Panc1 (cell line): ENCODE measurements around the gene TMEM161B. TPM values are rescaled to one million over a fixed set of nuclear protein-coding genes. Genes with fewer than 3 reads are reported as not detected.
"Not testable (repeated sequence)": the region's sequence is repeated elsewhere in the genome, so short reads cannot be mapped to it uniquely, and the experiment has no call there.

ENCODE experiments used
- ATAC-seq: fragments of 200-7000 bp; cut with Tn5 transposase; 2 replicates; pipeline ENCODE4 v1.9.1; 2020; ENCODE audit warnings: mild to moderate bottlenecking, moderate library complexity
- BruUV-seq: library from RNA; stranded (reverse); fragments of 400-500 nt; replicated peaks from 2 replicates; lab custom pipeline; 2021; lab: Mats Ljungman, UMichigan
- CTCF ChIA-PET: fragments of 300-600 bp; sonication (Branson Sonifier 250); formaldehyde crosslinking; loops from one replicate; lab custom pipeline; 2022; ENCODE audit warnings: antibody characterized with exemption; lab: Charles Lee
- POLR2A ChIA-PET: fragments of 300-600 bp; sonication (Branson Sonifier 250); formaldehyde crosslinking; loops from one replicate; lab custom pipeline; 2022; ENCODE audit warnings: antibody characterized with exemption; lab: Charles Lee
- DNase-seq: peaks from one replicate; pipeline ENCODE4 v3.0.0-alpha.2; 2010; ENCODE audit warnings: low read depth, low spot score
- H3K27ac ChIP-seq: 2 replicates; pipeline ENCODE4 v1.5.1; 2011; ENCODE audit warnings: mild to moderate bottlenecking, low read length, inconsistent platforms
- H3K27me3 ChIP-seq: fragments of 200-500 bp; sonication (Bioruptor generic); 2 replicates; pipeline ENCODE4 v1.6.0; 2014; ENCODE audit warnings: low read length, inconsistent platforms; ENCODE audit not compliant: control insufficient read depth, insufficient read depth
- H3K36me3 ChIP-seq: fragments of 200-500 bp; sonication (Bioruptor generic); 2 replicates; pipeline ENCODE4 v1.5.1; 2014; ENCODE audit warnings: inconsistent platforms, mild to moderate bottlenecking, low read length, moderate library complexity; ENCODE audit not compliant: control insufficient read depth, insufficient read depth
- H3K4me1 ChIP-seq: 2 replicates; pipeline ENCODE4 v1.5.1; 2011; ENCODE audit warnings: inconsistent platforms, mild to moderate bottlenecking, low read length, moderate library complexity; ENCODE audit not compliant: control insufficient read depth, insufficient read depth
- H3K4me3 ChIP-seq, 2 experiments: 2 replicates each; pipeline ENCODE4 v1.5.1; 2011 to 2012; ENCODE audit warnings: low read depth in 2 of 2, low read length in 2 of 2, mild to moderate bottlenecking in 2 of 2, inconsistent platforms in 1 of 2, moderate library complexity in 1 of 2
- H3K9me3 ChIP-seq: fragments of 200-500 bp; sonication (Bioruptor generic); 2 replicates; pipeline ENCODE4 v1.5.1; 2014; ENCODE audit warnings: low read depth, mild to moderate bottlenecking, inconsistent platforms, low read length, moderate library complexity; ENCODE audit not compliant: control insufficient read depth, insufficient read depth
- POLR2AphosphoS5 ChIP-seq: IDR thresholded peaks from 2 replicates; pipeline ENCODE4 v1.6.1; 2012; ENCODE audit warnings: mild to moderate bottlenecking, low read depth, low read length, moderate library complexity
- TCF7L2 ChIP-seq: IDR thresholded peaks from 2 replicates; pipeline ENCODE4 v1.6.1; 2011; ENCODE audit warnings: mild to moderate bottlenecking, low read depth, low read length, inconsistent platforms
- in situ Hi-C: cut with HindIII; loops from 2 replicates; pipeline ENCODE4 v1.10.0; 2016; ENCODE audit warnings: low sequenced_read_pairs, low pct_unique_long_range_greater_than_20kb
- intact Hi-C: fragments of 100-400 bp; cut with micrococcal nuclease; formaldehyde crosslinking; loops from one replicate; pipeline ENCODE4 v1.10.0; 2022; ENCODE audit not compliant: unreplicated experiment
- total RNA-seq: library from RNA; stranded (reverse); gene quantifications from one replicate; pipeline ENCODE4 v1.2.1, GENCODE V29; 2021; ENCODE audit not compliant: unreplicated experiment
- TF ChIP-seq, protein P1 (sequence below), 2 experiments: IDR thresholded peaks; 2 replicates each; pipeline ENCODE4 v1.6.1; 2011 to 2012; ENCODE audit warnings: low read depth in 2 of 2, control low read depth in 1 of 2, low read length in 1 of 2, mild to moderate bottlenecking in 1 of 2, moderate library complexity in 1 of 2; ENCODE audit not compliant: insufficient read depth in 1 of 2
- TF ChIP-seq, protein P2 (sequence below): fragments of 450-650 bp; IDR thresholded peaks from 2 replicates; pipeline ENCODE4 v1.5.1; 2017; ENCODE audit warnings: mild to moderate bottlenecking

Gene TMEM161B
- total RNA-seq, 1 experiment from 2014 or later, result 16.3 TPM

GRCh38 chr5:88188458-88189132 is 80.0 kb downstream of the TMEM161B start:
- in situ Hi-C loops (no loop called here), intact Hi-C loops (no loop called here)
- Histone ChIP-seq H3K27ac (no peak overlapping the region), H3K27me3 (no peaks in the 10 kb centered on the region), H3K9me3 (peaks cover 17% of the 10 kb centered on the region; the same call in 1 of the 2 replicates), H3K4me1 (no peaks in the 10 kb centered on the region), H3K36me3 (peaks cover 3% of the 10 kb centered on the region; the same call in 1 of the 2 replicates), H3K4me3 (no peak overlapping the region)
- no peak for TF ChIP-seq POLR2AphosphoS5
- TF ChIP-seq, protein P1, sequence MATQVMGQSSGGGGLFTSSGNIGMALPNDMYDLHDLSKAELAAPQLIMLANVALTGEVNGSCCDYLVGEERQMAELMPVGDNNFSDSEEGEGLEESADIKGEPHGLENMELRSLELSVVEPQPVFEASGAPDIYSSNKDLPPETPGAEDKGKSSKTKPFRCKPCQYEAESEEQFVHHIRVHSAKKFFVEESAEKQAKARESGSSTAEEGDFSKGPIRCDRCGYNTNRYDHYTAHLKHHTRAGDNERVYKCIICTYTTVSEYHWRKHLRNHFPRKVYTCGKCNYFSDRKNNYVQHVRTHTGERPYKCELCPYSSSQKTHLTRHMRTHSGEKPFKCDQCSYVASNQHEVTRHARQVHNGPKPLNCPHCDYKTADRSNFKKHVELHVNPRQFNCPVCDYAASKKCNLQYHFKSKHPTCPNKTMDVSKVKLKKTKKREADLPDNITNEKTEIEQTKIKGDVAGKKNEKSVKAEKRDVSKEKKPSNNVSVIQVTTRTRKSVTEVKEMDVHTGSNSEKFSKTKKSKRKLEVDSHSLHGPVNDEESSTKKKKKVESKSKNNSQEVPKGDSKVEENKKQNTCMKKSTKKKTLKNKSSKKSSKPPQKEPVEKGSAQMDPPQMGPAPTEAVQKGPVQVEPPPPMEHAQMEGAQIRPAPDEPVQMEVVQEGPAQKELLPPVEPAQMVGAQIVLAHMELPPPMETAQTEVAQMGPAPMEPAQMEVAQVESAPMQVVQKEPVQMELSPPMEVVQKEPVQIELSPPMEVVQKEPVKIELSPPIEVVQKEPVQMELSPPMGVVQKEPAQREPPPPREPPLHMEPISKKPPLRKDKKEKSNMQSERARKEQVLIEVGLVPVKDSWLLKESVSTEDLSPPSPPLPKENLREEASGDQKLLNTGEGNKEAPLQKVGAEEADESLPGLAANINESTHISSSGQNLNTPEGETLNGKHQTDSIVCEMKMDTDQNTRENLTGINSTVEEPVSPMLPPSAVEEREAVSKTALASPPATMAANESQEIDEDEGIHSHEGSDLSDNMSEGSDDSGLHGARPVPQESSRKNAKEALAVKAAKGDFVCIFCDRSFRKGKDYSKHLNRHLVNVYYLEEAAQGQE (IDR thresholded peaks at IDR 0.05; ENCODE audit: insufficient read depth in 1 of 2, low read depth in 2 of 2, low read length in 1 of 2), result no peak
- no peak for TF ChIP-seq TCF7L2
- TF ChIP-seq, protein P2, sequence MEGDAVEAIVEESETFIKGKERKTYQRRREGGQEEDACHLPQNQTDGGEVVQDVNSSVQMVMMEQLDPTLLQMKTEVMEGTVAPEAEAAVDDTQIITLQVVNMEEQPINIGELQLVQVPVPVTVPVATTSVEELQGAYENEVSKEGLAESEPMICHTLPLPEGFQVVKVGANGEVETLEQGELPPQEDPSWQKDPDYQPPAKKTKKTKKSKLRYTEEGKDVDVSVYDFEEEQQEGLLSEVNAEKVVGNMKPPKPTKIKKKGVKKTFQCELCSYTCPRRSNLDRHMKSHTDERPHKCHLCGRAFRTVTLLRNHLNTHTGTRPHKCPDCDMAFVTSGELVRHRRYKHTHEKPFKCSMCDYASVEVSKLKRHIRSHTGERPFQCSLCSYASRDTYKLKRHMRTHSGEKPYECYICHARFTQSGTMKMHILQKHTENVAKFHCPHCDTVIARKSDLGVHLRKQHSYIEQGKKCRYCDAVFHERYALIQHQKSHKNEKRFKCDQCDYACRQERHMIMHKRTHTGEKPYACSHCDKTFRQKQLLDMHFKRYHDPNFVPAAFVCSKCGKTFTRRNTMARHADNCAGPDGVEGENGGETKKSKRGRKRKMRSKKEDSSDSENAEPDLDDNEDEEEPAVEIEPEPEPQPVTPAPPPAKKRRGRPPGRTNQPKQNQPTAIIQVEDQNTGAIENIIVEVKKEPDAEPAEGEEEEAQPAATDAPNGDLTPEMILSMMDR, result no peak
- ATAC-seq (no peak), DNase-seq (no peak)
- POLR2A ChIA-PET, result no interaction called here
- BruUV-seq, result no TSS peak
- CTCF ChIA-PET, result interaction anchor here (0.5 kb wide), 1 partner anchor 85 kb away, joined by 3 read pairs; no protein-coding TSS in a partner anchor

GRCh38 chr5:88183255-88183654 is 85.4 kb downstream of the TMEM161B start:
- no peaks in the 10 kb centered on the region for H3K4me1 ChIP-seq
- ChIA-PET CTCF (no interaction called here), POLR2A (no interaction called here)
- H3K27ac ChIP-seq, result no peak overlapping the region
- intact Hi-C loops (no loop called here), in situ Hi-C loops (no loop called here)
- peaks cover 6% of the 10 kb centered on the region; the same call in 1 of the 2 replicates for H3K9me3 ChIP-seq
- TF ChIP-seq POLR2AphosphoS5, result no peak
- DNase-seq, result no peak
- no peaks in the 10 kb centered on the region for H3K36me3 ChIP-seq
- no peak for ATAC-seq
- H3K27me3 ChIP-seq, result no peaks in the 10 kb centered on the region
- no TSS peak for BruUV-seq
- no peak overlapping the region for H3K4me3 ChIP-seq

- CTCF ChIA-PET, in situ Hi-C loops, H3K9me3 ChIP-seq, H3K27ac ChIP-seq, DNase-seq, H3K27me3 ChIP-seq, ATAC-seq, H3K36me3 ChIP-seq, POLR2A ChIA-PET, intact Hi-C loops, H3K4me3 ChIP-seq, H3K4me1 ChIP-seq, BruUV-seq: not testable (repeated sequence)
These were observed 91.2 kb downstream of the TMEM161B start for GRCh38 chr5:88177486-88177885.
